ENCODE data around the gene PDZD2. TPM values are rescaled to one million over a fixed set of nuclear protein-coding genes. Genes with fewer than 3 reads are reported as not detected.

Gene PDZD2
- total and polyA plus RNA-seq, 2 experiments from 2014 or later = 8.3 to 16.9 TPM

DNA sequence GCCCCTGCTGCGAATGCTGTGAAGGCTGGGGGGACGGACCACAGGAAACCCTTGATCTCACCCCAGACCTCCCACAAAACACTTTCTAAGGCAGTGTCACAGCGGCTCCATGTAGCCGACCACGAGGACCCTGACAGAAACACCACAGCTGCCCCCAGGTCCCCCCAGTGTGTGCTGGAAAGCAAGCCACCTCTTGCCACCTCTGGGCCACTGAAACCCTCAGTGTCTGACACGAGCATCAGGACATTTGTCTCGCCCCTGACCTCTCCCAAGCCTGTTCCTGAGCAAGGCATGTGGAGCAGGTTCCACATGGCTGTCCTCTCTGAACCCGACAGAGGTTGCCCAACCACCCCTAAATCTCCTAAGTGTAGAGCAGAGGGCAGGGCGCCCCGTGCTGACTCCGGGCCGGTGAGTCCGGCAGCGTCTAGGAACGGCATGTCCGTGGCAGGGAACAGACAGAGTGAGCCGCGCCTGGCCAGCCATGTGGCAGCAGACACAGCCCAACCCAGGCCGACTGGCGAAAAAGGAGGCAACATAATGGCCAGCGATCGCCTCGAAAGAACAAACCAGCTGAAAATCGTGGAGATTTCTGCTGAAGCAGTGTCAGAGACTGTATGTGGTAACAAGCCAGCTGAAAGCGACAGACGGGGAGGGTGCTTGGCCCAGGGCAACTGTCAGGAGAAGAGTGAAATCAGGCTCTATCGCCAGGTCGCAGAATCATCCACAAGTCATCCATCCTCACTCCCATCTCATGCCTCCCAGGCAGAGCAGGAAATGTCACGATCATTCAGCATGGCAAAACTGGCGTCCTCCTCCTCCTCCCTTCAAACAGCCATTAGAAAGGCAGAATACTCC lies 450.4 kb downstream of the PDZD2 start:
- peaks cover 6% of the 10 kb centered on the region for H3K27me3 Mint-ChIP-seq (ENCODE audit: insufficient read depth, low read depth, poor library complexity)
- H3K4me2 ChIP-seq = no peak overlapping the region
- DNase-seq (ENCODE audit: low spot score) (no peak), ATAC-seq (no peak)
- no peaks in the 10 kb centered on the region for H3K27me3 ChIP-seq (ENCODE audit: insufficient read depth)
- no peaks in the 10 kb centered on the region for H3F3A ChIP-seq (replicated peaks; ENCODE audit: low read depth)
- H3K4me1 ChIP-seq (ENCODE audit: insufficient read depth) = no peaks in the 10 kb centered on the region
- no peak overlapping the region for H3K27ac ChIP-seq (ENCODE audit: low read depth)
- TF ChIP-seq NANOG (IDR thresholded peaks at IDR 0.05; ENCODE audit: borderline replicate concordance) = no peak
- no peak for TF ChIP-seq CREB1 (CRISPR knock-in tag; IDR thresholded peaks at IDR 0.05; ENCODE audit: low read depth)
- no peak for TF ChIP-seq EZH2 (IDR thresholded peaks at IDR 0.05; ENCODE audit: low read depth, unreplicated experiment)
- no peak for TF ChIP-seq JUNB (IDR thresholded peaks at IDR 0.05; ENCODE audit: unreplicated experiment)
- no peak for TF ChIP-seq POLR2AphosphoS5 (IDR thresholded peaks at IDR 0.05; ENCODE audit: low read depth)
- no peak for TF ChIP-seq ZNF331 (CRISPR knock-in tag; IDR thresholded peaks at IDR 0.05; ENCODE audit: low read depth)
- no peak for TF ChIP-seq EZH2phosphoT487 (IDR thresholded peaks at IDR 0.05; ENCODE audit: unreplicated experiment)
- no peak for TF ChIP-seq ZNF114 (CRISPR knock-in tag; IDR thresholded peaks at IDR 0.05)
- TF ChIP-seq, protein P1, sequence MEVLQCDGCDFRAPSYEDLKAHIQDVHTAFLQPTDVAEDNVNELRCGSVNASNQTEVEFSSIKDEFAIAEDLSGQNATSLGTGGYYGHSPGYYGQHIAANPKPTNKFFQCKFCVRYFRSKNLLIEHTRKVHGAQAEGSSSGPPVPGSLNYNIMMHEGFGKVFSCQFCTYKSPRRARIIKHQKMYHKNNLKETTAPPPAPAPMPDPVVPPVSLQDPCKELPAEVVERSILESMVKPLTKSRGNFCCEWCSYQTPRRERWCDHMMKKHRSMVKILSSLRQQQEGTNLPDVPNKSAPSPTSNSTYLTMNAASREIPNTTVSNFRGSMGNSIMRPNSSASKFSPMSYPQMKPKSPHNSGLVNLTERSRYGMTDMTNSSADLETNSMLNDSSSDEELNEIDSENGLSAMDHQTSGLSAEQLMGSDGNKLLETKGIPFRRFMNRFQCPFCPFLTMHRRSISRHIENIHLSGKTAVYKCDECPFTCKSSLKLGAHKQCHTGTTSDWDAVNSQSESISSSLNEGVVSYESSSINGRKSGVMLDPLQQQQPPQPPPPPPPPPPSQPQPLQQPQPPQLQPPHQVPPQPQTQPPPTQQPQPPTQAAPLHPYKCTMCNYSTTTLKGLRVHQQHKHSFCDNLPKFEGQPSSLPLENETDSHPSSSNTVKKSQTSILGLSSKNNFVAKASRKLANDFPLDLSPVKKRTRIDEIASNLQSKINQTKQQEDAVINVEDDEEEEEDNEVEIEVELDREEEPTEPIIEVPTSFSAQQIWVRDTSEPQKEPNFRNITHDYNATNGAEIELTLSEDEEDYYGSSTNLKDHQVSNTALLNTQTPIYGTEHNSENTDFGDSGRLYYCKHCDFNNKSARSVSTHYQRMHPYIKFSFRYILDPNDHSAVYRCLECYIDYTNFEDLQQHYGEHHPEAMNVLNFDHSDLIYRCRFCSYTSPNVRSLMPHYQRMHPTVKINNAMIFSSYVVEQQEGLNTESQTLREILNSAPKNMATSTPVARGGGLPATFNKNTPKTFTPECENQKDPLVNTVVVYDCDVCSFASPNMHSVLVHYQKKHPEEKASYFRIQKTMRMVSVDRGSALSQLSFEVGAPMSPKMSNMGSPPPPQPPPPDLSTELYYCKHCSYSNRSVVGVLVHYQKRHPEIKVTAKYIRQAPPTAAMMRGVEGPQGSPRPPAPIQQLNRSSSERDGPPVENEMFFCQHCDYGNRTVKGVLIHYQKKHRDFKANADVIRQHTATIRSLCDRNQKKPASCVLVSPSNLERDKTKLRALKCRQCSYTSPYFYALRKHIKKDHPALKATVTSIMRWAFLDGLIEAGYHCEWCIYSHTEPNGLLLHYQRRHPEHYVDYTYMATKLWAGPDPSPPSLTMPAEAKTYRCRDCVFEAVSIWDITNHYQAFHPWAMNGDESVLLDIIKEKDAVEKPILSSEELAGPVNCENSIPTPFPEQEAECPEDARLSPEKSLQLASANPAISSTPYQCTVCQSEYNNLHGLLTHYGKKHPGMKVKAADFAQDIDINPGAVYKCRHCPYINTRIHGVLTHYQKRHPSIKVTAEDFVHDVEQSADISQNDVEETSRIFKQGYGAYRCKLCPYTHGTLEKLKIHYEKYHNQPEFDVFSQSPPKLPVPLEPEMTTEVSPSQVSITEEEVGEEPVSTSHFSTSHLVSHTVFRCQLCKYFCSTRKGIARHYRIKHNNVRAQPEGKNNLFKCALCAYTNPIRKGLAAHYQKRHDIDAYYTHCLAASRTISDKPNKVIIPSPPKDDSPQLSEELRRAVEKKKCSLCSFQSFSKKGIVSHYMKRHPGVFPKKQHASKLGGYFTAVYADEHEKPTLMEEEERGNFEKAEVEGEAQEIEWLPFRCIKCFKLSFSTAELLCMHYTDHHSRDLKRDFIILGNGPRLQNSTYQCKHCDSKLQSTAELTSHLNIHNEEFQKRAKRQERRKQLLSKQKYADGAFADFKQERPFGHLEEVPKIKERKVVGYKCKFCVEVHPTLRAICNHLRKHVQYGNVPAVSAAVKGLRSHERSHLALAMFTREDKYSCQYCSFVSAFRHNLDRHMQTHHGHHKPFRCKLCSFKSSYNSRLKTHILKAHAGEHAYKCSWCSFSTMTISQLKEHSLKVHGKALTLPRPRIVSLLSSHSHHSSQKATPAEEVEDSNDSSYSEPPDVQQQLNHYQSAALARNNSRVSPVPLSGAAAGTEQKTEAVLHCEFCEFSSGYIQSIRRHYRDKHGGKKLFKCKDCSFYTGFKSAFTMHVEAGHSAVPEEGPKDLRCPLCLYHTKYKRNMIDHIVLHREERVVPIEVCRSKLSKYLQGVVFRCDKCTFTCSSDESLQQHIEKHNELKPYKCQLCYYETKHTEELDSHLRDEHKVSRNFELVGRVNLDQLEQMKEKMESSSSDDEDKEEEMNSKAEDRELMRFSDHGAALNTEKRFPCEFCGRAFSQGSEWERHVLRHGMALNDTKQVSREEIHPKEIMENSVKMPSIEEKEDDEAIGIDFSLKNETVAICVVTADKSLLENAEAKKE (CRISPR knock-in tag; IDR thresholded peaks at IDR 0.05) = no peak
- TF ChIP-seq, protein P2, sequence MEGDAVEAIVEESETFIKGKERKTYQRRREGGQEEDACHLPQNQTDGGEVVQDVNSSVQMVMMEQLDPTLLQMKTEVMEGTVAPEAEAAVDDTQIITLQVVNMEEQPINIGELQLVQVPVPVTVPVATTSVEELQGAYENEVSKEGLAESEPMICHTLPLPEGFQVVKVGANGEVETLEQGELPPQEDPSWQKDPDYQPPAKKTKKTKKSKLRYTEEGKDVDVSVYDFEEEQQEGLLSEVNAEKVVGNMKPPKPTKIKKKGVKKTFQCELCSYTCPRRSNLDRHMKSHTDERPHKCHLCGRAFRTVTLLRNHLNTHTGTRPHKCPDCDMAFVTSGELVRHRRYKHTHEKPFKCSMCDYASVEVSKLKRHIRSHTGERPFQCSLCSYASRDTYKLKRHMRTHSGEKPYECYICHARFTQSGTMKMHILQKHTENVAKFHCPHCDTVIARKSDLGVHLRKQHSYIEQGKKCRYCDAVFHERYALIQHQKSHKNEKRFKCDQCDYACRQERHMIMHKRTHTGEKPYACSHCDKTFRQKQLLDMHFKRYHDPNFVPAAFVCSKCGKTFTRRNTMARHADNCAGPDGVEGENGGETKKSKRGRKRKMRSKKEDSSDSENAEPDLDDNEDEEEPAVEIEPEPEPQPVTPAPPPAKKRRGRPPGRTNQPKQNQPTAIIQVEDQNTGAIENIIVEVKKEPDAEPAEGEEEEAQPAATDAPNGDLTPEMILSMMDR (conservative IDR thresholded peaks at IDR 0.05; ENCODE audit: low read depth in 2 of 2) = no peak
- no peak for TF ChIP-seq STAT1 (IDR thresholded peaks at IDR 0.05; ENCODE audit: unreplicated experiment)
- TF ChIP-seq, protein P3, sequence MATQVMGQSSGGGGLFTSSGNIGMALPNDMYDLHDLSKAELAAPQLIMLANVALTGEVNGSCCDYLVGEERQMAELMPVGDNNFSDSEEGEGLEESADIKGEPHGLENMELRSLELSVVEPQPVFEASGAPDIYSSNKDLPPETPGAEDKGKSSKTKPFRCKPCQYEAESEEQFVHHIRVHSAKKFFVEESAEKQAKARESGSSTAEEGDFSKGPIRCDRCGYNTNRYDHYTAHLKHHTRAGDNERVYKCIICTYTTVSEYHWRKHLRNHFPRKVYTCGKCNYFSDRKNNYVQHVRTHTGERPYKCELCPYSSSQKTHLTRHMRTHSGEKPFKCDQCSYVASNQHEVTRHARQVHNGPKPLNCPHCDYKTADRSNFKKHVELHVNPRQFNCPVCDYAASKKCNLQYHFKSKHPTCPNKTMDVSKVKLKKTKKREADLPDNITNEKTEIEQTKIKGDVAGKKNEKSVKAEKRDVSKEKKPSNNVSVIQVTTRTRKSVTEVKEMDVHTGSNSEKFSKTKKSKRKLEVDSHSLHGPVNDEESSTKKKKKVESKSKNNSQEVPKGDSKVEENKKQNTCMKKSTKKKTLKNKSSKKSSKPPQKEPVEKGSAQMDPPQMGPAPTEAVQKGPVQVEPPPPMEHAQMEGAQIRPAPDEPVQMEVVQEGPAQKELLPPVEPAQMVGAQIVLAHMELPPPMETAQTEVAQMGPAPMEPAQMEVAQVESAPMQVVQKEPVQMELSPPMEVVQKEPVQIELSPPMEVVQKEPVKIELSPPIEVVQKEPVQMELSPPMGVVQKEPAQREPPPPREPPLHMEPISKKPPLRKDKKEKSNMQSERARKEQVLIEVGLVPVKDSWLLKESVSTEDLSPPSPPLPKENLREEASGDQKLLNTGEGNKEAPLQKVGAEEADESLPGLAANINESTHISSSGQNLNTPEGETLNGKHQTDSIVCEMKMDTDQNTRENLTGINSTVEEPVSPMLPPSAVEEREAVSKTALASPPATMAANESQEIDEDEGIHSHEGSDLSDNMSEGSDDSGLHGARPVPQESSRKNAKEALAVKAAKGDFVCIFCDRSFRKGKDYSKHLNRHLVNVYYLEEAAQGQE (IDR thresholded peaks at IDR 0.05; ENCODE audit: unreplicated experiment) = no peak
- TF ChIP-seq, protein P4, sequence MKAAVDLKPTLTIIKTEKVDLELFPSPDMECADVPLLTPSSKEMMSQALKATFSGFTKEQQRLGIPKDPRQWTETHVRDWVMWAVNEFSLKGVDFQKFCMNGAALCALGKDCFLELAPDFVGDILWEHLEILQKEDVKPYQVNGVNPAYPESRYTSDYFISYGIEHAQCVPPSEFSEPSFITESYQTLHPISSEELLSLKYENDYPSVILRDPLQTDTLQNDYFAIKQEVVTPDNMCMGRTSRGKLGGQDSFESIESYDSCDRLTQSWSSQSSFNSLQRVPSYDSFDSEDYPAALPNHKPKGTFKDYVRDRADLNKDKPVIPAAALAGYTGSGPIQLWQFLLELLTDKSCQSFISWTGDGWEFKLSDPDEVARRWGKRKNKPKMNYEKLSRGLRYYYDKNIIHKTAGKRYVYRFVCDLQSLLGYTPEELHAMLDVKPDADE (IDR thresholded peaks at IDR 0.05) = no peak
- H3K27ac Mint-ChIP-seq = 0 out of 2 replicates have a peak overlapping the region, but pooled peaks have one; percentile 23
- no peak overlapping the region for H3K4me3 Mint-ChIP-seq
- no peak overlapping the region for H3K4me3 ChIP-seq
- no peaks in the 10 kb centered on the region for H3K79me2 ChIP-seq (replicated peaks; ENCODE audit: insufficient read depth)
- no peaks in the 10 kb centered on the region for H3K9me2 ChIP-seq (ENCODE audit: insufficient read depth)
- no peaks in the 10 kb centered on the region for H4K20me1 ChIP-seq (replicated peaks; ENCODE audit: insufficient read depth)
- H3K9me3 Mint-ChIP-seq = no peaks in the 10 kb centered on the region
- no peaks in the 10 kb centered on the region for H3K36me3 ChIP-seq (ENCODE audit: insufficient read depth)
- H3K4me1 Mint-ChIP-seq = peaks cover 4% of the 10 kb centered on the region; the same call in 1 of the 3 replicates
- no peak overlapping the region for H2AFZ ChIP-seq
- H3K36me3 Mint-ChIP-seq (ENCODE audit: low read depth) = peaks cover 7% of the 10 kb centered on the region; the same call in 2 of the 3 replicates

Measured in GM23338 (cell line).